ENCODE measurements around the gene NPFFR1. TPM values are rescaled to one million over a fixed set of nuclear protein-coding genes. Genes with fewer than 3 reads are reported as not detected.

Gene NPFFR1
- total and polyA plus RNA-seq, 8 donors: under 0.01 to 0.03 (median 0.03) TPM; not detected in 4

GRCh38 chr10:70284542-70285475 lies 1.0 kb upstream of the NPFFR1 start:
- H3K36me3 ChIP-seq: no peaks in the 10 kb centered on the region
- DNase-seq (no peak), FAIRE-seq (no peak), ATAC-seq (no peak)
- H3K9me3 ChIP-seq: no peaks in the 10 kb centered on the region
- H3K4me1 ChIP-seq: no peaks in the 10 kb centered on the region
- WGBS, 2 donors: 55 to 66% methylated on average over 4 of the region's 4 CpGs
- intact Hi-C loops (cut with DNase I): no loop called here
- H3K27me3 ChIP-seq: peaks cover 0 to 21% (median 5%) of the 10 kb centered on the region in 4 donors
- H3K4me3 ChIP-seq: no peak overlapping the region
- TF ChIP-seq CTCF (IDR thresholded peaks at IDR 0.05): no peak
- no peak overlapping the region for H3K27ac ChIP-seq

GRCh38 chr10:70283071-70283444 lies 746 bp downstream of the NPFFR1 start:
- FAIRE-seq (no peak), ATAC-seq (no peak), DNase-seq (no peak)
- Histone ChIP-seq H3K4me1 (no peaks in the 10 kb centered on the region), H3K27ac (no peak overlapping the region), H3K9me3 (no peaks in the 10 kb centered on the region), H3K27me3 (peaks cover 0 to 21% (median 5%) of the 10 kb centered on the region in 4 donors), H3K36me3 (no peaks in the 10 kb centered on the region), H3K4me3 (no peak overlapping the region)
- no peak for TF ChIP-seq CTCF (IDR thresholded peaks at IDR 0.05)
- 82 to 100% methylated on average over 1 of the region's 1 CpG for whole genome bisulfite sequencing, 2 donors
- intact Hi-C loops (cut with DNase I): no loop called here

GRCh38 chr10:70281609-70282008 lies 2.2 kb downstream of the NPFFR1 start:
- FAIRE-seq (no peak), ATAC-seq (no peak), DNase-seq (no peak)
- Histone ChIP-seq H3K4me1 (no peaks in the 10 kb centered on the region), H3K4me3 (no peak overlapping the region), H3K27me3 (peaks cover 0 to 21% (median 5%) of the 10 kb centered on the region in 4 donors), H3K9me3 (no peaks in the 10 kb centered on the region), H3K27ac (no peak overlapping the region), H3K36me3 (no peaks in the 10 kb centered on the region)
- intact Hi-C loops (cut with DNase I): no loop called here
- 80 to 90% methylated on average over 1 of the region's 1 CpG for WGBS, 2 donors
- no peak for TF ChIP-seq CTCF (IDR thresholded peaks at IDR 0.05)

GRCh38 chr10:70280099-70280498 lies 3.7 kb downstream of the NPFFR1 start:
- FAIRE-seq: no peak
- H3K4me1 ChIP-seq: no peaks in the 10 kb centered on the region
- 79 to 81% methylated on average over 6 of the region's 6 CpGs for WGBS, 2 donors
- H3K27me3 ChIP-seq: peaks cover 0 to 18% (median 2%) of the 10 kb centered on the region in 4 donors
- no peak for TF ChIP-seq CTCF (IDR thresholded peaks at IDR 0.05)
- intact Hi-C loops (cut with DNase I): no loop called here
- no peak overlapping the region for H3K4me3 ChIP-seq
- no peaks in the 10 kb centered on the region for H3K9me3 ChIP-seq
- no peaks in the 10 kb centered on the region for H3K36me3 ChIP-seq
- H3K27ac ChIP-seq: no peak overlapping the region
- no peak for ATAC-seq
- DNase-seq: no peak
